PFSK-1 (cell line): ENCODE results near the gene VTI1B.

ENCODE experiments used
- FOXP2 ChIP-seq: optimal IDR thresholded peaks from 2 replicates; pipeline ENCODE3; 2011; ENCODE audit warnings: borderline replicate concordance, control low read depth, inconsistent platforms; ENCODE audit not compliant: insufficient read depth; ENCODE audit errors: extremely low read length, extremely low read depth
- POLR2AphosphoS5 ChIP-seq: IDR thresholded peaks from 2 replicates; pipeline ENCODE4 v1.6.1; 2012; ENCODE audit warnings: low read depth, mild to moderate bottlenecking, control low read depth, low read length, moderate library complexity
- SIN3A ChIP-seq: IDR thresholded peaks from 2 replicates; pipeline ENCODE4 v1.6.1; 2012; ENCODE audit warnings: mild to moderate bottlenecking, low read length, moderate library complexity, borderline replicate concordance; ENCODE audit not compliant: insufficient read depth
- TAF1 ChIP-seq: IDR thresholded peaks from 2 replicates; pipeline ENCODE4 v1.6.1; 2012; ENCODE audit warnings: low read length, control low read depth, borderline replicate concordance; ENCODE audit not compliant: insufficient read depth
- TF ChIP-seq, protein P1 (sequence below), 2 experiments: IDR thresholded peaks; 2 replicates each; pipeline versions ENCODE4 v1.6.1 to v1.8.0; 2011 to 2012; ENCODE audit warnings: low read depth in 2 of 2, low read length in 2 of 2, control low read depth in 1 of 2, inconsistent platforms in 1 of 2, mild to moderate bottlenecking in 1 of 2, moderate library complexity in 1 of 2; ENCODE audit not compliant: insufficient read depth in 1 of 2

DNA sequence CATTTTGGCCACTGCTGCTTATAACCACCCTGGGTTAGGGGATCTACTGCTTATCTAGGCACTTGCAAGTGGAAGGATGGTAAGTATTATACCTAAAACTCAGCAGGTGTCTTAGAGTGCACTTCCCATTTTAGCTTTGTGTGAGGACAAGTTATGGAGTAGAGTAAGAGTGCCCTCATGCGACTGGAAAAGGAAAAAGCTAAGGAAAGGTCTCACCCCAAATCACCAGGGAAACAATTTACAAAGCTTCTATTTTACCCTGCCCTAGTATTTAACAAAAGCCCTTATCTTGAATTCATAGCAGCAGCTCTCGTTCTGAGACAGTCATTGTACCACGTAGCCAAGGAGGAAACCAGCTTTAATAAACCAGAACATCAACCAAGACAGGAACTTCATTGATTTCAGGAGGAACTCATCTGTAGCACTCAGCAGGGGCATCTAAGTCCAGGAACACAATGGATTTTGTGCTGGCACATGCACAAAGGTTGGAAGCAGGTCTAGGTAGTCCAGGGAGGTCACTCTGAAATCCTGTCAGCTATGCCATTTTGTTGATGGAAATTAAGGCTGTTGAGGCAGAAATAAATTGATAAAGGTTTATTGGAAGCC is 30.2 kb upstream of the VTI1B start:
- TF ChIP-seq, protein P1, sequence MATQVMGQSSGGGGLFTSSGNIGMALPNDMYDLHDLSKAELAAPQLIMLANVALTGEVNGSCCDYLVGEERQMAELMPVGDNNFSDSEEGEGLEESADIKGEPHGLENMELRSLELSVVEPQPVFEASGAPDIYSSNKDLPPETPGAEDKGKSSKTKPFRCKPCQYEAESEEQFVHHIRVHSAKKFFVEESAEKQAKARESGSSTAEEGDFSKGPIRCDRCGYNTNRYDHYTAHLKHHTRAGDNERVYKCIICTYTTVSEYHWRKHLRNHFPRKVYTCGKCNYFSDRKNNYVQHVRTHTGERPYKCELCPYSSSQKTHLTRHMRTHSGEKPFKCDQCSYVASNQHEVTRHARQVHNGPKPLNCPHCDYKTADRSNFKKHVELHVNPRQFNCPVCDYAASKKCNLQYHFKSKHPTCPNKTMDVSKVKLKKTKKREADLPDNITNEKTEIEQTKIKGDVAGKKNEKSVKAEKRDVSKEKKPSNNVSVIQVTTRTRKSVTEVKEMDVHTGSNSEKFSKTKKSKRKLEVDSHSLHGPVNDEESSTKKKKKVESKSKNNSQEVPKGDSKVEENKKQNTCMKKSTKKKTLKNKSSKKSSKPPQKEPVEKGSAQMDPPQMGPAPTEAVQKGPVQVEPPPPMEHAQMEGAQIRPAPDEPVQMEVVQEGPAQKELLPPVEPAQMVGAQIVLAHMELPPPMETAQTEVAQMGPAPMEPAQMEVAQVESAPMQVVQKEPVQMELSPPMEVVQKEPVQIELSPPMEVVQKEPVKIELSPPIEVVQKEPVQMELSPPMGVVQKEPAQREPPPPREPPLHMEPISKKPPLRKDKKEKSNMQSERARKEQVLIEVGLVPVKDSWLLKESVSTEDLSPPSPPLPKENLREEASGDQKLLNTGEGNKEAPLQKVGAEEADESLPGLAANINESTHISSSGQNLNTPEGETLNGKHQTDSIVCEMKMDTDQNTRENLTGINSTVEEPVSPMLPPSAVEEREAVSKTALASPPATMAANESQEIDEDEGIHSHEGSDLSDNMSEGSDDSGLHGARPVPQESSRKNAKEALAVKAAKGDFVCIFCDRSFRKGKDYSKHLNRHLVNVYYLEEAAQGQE (IDR thresholded peaks at IDR 0.05; ENCODE audit: insufficient read depth in 1 of 2, low read depth in 2 of 2, low read length in 2 of 2), result no peak
- TF ChIP-seq FOXP2, result no peak
- no peak for TF ChIP-seq POLR2AphosphoS5
- no peak for TF ChIP-seq SIN3A
- no peak for TF ChIP-seq TAF1
